ENCODE data around the gene CCNQ. TPM values are rescaled to one million over a fixed set of nuclear protein-coding genes. Genes with fewer than 3 reads are reported as not detected.

The CCNQ gene
- total and polyA plus RNA-seq, 2 donors (not counting 1 experiment from before 2014, with no cell fraction given), result 31.8 to 66.0 TPM

DNA sequence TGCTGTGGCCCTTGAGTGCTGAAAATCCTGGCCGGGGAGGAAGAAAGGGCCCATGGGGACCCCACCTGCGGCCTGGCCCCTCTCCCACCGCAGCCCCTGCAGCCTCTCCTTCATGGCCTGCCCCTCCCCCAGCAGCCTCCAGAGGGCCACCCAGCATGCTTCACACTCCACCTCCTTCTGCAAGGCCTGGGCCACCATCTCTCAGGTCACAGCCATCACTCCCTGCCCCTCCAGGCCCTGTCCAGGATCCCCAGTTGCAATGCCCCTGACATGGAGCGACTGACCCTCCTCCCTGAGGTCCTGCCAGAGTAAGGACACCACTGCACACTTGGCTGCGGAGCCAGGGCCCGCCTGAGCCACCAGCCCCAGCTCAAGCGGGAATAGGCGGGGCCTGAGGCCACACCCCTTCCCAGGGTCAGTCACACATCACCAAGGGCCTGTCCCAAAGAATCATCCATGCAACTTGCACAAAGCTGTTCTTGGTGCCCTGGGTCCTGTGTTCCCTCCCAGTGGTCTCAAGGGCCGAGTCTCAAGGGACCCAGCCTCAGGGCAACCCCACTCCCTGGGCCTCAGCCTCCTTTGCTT is 32.9 kb downstream of the CCNQ start:
- Histone ChIP-seq H3K9ac (ENCODE audit: low read length) (no peak overlapping the region), H3K4me2 (replicated peaks; ENCODE audit: low read depth, low read length, poor library complexity, severe bottlenecking) (no peak overlapping the region), H2AFZ (ENCODE audit: insufficient read depth, low read depth, low read length, poor library complexity, severe bottlenecking) (no peak overlapping the region), H3K36me3 (replicated peaks in 1 of 2; ENCODE audit: control extremely low read depth in 1 of 2, control insufficient read depth in 1 of 2, extremely low read depth in 1 of 2, insufficient read depth in 2 of 2, low read length in 1 of 2) (no peaks in the 10 kb centered on the region), H4K20me1 (ENCODE audit: control insufficient read depth, insufficient read depth, low read length, poor library complexity, severe bottlenecking) (no peaks in the 10 kb centered on the region), H3K4me3 (ENCODE audit: control extremely low read depth in 1 of 5, extremely low read depth in 1 of 5, insufficient read depth in 1 of 5, low read depth in 2 of 5, low read length in 4 of 5) (no peak overlapping the region), H3K27ac (ENCODE audit: low read length in 2 of 2) (no peak overlapping the region), H3K79me2 (ENCODE audit: control insufficient read depth, insufficient read depth, low read length) (no peaks in the 10 kb centered on the region), H3K4me1 (ENCODE audit: control insufficient read depth in 2 of 2, insufficient read depth in 2 of 2, low read length in 2 of 2) (no peaks in the 10 kb centered on the region), H3K9me3 (ENCODE audit: control extremely low read depth in 1 of 3, control insufficient read depth in 2 of 3, insufficient read depth in 1 of 3, low read length in 2 of 3) (no peaks in the 10 kb centered on the region), H3K27me3 (replicated peaks in 1 of 4; ENCODE audit: control extremely low read depth in 1 of 4, control insufficient read depth in 3 of 4, insufficient read depth in 4 of 4, low read length in 3 of 4) (no peaks in the 10 kb centered on the region)
- H3K27ac Mint-ChIP-seq, result no peak overlapping the region
- no peaks in the 10 kb centered on the region for H3K27me3 Mint-ChIP-seq
- ATAC-seq (ENCODE audit: low read depth), result no peak
- H3K4me3 Mint-ChIP-seq, result no peak overlapping the region
- 77% methylated on average over 4 of the region's 9 CpGs for WGBS (ENCODE audit: insufficient coverage)
- no peak for DNase-seq
- H3K9me3 Mint-ChIP-seq (ENCODE audit: insufficient read depth), result no peaks in the 10 kb centered on the region
- H3K4me1 Mint-ChIP-seq, result peaks cover 3% of the 10 kb centered on the region
- intact Hi-C loops (cut with micrococcal nuclease), result no loop called here
- TF ChIP-seq, protein P1, sequence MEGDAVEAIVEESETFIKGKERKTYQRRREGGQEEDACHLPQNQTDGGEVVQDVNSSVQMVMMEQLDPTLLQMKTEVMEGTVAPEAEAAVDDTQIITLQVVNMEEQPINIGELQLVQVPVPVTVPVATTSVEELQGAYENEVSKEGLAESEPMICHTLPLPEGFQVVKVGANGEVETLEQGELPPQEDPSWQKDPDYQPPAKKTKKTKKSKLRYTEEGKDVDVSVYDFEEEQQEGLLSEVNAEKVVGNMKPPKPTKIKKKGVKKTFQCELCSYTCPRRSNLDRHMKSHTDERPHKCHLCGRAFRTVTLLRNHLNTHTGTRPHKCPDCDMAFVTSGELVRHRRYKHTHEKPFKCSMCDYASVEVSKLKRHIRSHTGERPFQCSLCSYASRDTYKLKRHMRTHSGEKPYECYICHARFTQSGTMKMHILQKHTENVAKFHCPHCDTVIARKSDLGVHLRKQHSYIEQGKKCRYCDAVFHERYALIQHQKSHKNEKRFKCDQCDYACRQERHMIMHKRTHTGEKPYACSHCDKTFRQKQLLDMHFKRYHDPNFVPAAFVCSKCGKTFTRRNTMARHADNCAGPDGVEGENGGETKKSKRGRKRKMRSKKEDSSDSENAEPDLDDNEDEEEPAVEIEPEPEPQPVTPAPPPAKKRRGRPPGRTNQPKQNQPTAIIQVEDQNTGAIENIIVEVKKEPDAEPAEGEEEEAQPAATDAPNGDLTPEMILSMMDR (IDR thresholded peaks at IDR 0.05), result no peak
- TF ChIP-seq EZH2 (IDR thresholded peaks at IDR 0.05; ENCODE audit: borderline replicate concordance, insufficient read depth, low read depth, low read length, poor library complexity, severe bottlenecking), result no peak
- CTCF ChIA-PET, result interaction anchor here (0.5 to 1.0 kb wide), 3 partner anchors 11 to 742 kb away, joined by 3 read pairs; no protein-coding TSS in a partner anchor
- POLR2A ChIA-PET, result no interaction called here

DNA sequence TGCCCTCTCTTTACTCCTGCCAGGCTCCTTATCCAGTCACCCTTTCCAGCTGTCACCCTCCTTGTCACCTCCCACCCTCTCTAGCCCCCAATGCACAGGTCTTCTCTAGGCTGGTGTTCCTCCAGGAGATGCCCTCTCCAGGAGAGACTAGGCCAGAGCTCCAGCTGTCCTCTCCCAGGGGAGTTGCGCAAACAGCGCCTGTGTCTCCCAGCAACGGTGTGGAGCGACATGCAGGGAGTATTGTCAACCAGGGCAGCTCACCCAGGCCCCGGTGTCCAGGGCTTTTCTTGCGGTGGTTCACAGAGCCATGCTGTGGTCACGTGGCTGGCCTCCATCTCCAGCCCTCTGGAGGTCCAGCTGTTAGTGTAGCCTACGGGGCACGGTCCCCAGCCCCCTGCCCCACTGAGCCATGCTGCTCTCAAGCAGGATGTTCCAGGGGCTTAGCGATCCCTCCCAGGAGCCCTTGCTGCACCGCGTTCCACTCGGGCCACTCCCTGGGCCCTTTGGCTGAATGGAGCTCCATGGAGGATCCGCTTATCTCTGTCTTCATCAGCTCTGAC is 34.8 kb downstream of the CCNQ start:
- Histone ChIP-seq H2AFZ (ENCODE audit: insufficient read depth, low read depth, low read length, poor library complexity, severe bottlenecking) (no peak overlapping the region), H3K79me2 (ENCODE audit: control insufficient read depth, insufficient read depth, low read length) (no peaks in the 10 kb centered on the region), H3K4me2 (replicated peaks; ENCODE audit: low read depth, low read length, poor library complexity, severe bottlenecking) (no peak overlapping the region), H4K20me1 (ENCODE audit: control insufficient read depth, insufficient read depth, low read length, poor library complexity, severe bottlenecking) (no peaks in the 10 kb centered on the region), H3K4me1 (ENCODE audit: control insufficient read depth in 2 of 2, insufficient read depth in 2 of 2, low read length in 2 of 2) (no peaks in the 10 kb centered on the region), H3K4me3 (ENCODE audit: control extremely low read depth in 1 of 5, extremely low read depth in 1 of 5, insufficient read depth in 1 of 5, low read depth in 2 of 5, low read length in 4 of 5) (no peak overlapping the region), H3K9ac (ENCODE audit: low read length) (no peak overlapping the region), H3K36me3 (replicated peaks in 1 of 2; ENCODE audit: control extremely low read depth in 1 of 2, control insufficient read depth in 1 of 2, extremely low read depth in 1 of 2, insufficient read depth in 2 of 2, low read length in 1 of 2) (no peaks in the 10 kb centered on the region), H3K27ac (ENCODE audit: low read length in 2 of 2) (no peak overlapping the region), H3K9me3 (ENCODE audit: control extremely low read depth in 1 of 3, control insufficient read depth in 2 of 3, insufficient read depth in 1 of 3, low read length in 2 of 3) (no peaks in the 10 kb centered on the region), H3K27me3 (replicated peaks in 1 of 4; ENCODE audit: control extremely low read depth in 1 of 4, control insufficient read depth in 3 of 4, insufficient read depth in 4 of 4, low read length in 3 of 4) (no peaks in the 10 kb centered on the region)
- TF ChIP-seq, protein P1 (IDR thresholded peaks at IDR 0.05), result no peak
- no peak for TF ChIP-seq EZH2 (IDR thresholded peaks at IDR 0.05; ENCODE audit: borderline replicate concordance, insufficient read depth, low read depth, low read length, poor library complexity, severe bottlenecking)
- ChIA-PET POLR2A (interaction anchor here (0.5 kb wide), 1 partner anchor 1177 kb away, joined by 3 read pairs; no protein-coding TSS in a partner anchor), CTCF (interaction anchor here (0.7 to 1.1 kb wide), 2 partner anchors 25 to 48 kb away, joined by 3 to 4 read pairs; no protein-coding TSS in a partner anchor)
- intact Hi-C loops (cut with micrococcal nuclease), result no loop called here
- DNase-seq (no peak), ATAC-seq (ENCODE audit: low read depth) (no peak)
- Mint-ChIP-seq H3K4me3 (no peak overlapping the region), H3K9me3 (ENCODE audit: insufficient read depth) (no peaks in the 10 kb centered on the region), H3K4me1 (peaks cover 3% of the 10 kb centered on the region), H3K27me3 (no peaks in the 10 kb centered on the region), H3K27ac (no peak overlapping the region)
- 90% methylated on average over 9 of the region's 14 CpGs for WGBS (ENCODE audit: insufficient coverage)
